GM23338 (cell line): ENCODE data around the gene TRAPPC12. TPM values are rescaled to one million over a fixed set of nuclear protein-coding genes. Genes with fewer than 3 reads are reported as not detected.

Experiments used
- ATAC-seq: fragments of 200-7000 bp; cut with Tn5 transposase; 3 replicates; pipeline ENCODE4 v1.9.1; 2020
- DNase-seq: peaks from one replicate; pipeline ENCODE4 v3.0.0-alpha.2; 2015; ENCODE audit warnings: low spot score
- H2AFZ ChIP-seq: fragments of 200-600 bp; sonication (generic); 2 replicates; pipeline ENCODE4 v1.8.0; 2016; ENCODE audit warnings: antibody characterized with exemption, mild to moderate bottlenecking, moderate library complexity
- H3F3A ChIP-seq: fragments of 200-600 bp; sonication (generic); replicated peaks from 2 replicates; pipeline ENCODE4 v1.8.0; 2017; ENCODE audit warnings: antibody characterized with exemption, mixed run types, low read depth
- H3K27ac ChIP-seq: fragments of 200-600 bp; sonication (generic); 2 replicates; pipeline ENCODE4 v1.6.1; 2016; ENCODE audit warnings: low read depth
- H3K27me3 ChIP-seq: fragments of 200-600 bp; sonication (generic); 2 replicates; pipeline ENCODE4 v1.8.0; 2016; ENCODE audit warnings: mild to moderate bottlenecking, mixed run types, moderate library complexity; ENCODE audit not compliant: insufficient read depth
- H3K36me3 ChIP-seq: fragments of 200-600 bp; sonication (generic); 2 replicates; pipeline ENCODE4 v1.8.0; 2016; ENCODE audit warnings: mild to moderate bottlenecking; ENCODE audit not compliant: insufficient read depth
- H3K4me1 ChIP-seq: fragments of 200-600 bp; sonication (generic); 2 replicates; pipeline ENCODE4 v1.8.0; 2016; ENCODE audit warnings: mild to moderate bottlenecking, moderate library complexity; ENCODE audit not compliant: insufficient read depth
- H3K4me2 ChIP-seq: fragments of 200-600 bp; sonication (generic); 2 replicates; pipeline ENCODE4 v1.7.1; 2017; ENCODE audit warnings: mixed run types
- H3K4me3 ChIP-seq: fragments of 200-600 bp; sonication (generic); 2 replicates; pipeline ENCODE4 v1.6.1; 2016; ENCODE audit warnings: mixed run types
- H3K79me2 ChIP-seq: fragments of 200-600 bp; sonication (generic); replicated peaks from 2 replicates; pipeline ENCODE4 v1.8.0; 2017; ENCODE audit warnings: mild to moderate bottlenecking; ENCODE audit not compliant: insufficient read depth
- H3K9me2 ChIP-seq: fragments of 200-600 bp; sonication (generic); 2 replicates; pipeline ENCODE4 v1.8.0; 2017; ENCODE audit not compliant: insufficient read depth
- H4K20me1 ChIP-seq: fragments of 200-600 bp; sonication (generic); replicated peaks from 2 replicates; pipeline ENCODE4 v1.8.0; 2017; ENCODE audit warnings: mild to moderate bottlenecking; ENCODE audit not compliant: insufficient read depth
- H3K27ac Mint-ChIP-seq: 2 replicates; pipeline ENCODE4 v1.8.0; 2020; ENCODE audit warnings: inconsistent platforms, mild to moderate bottlenecking, moderate library complexity, mixed read lengths
- H3K27me3 Mint-ChIP-seq: 3 replicates; pipeline ENCODE4 v1.8.0; 2022; ENCODE audit warnings: low read depth, mild to moderate bottlenecking, moderate library complexity, mixed read lengths, inconsistent platforms; ENCODE audit not compliant: insufficient read depth, poor library complexity
- H3K36me3 Mint-ChIP-seq: 3 replicates; pipeline ENCODE4 v1.8.0; 2021; ENCODE audit warnings: low read depth, mild to moderate bottlenecking, inconsistent platforms, moderate library complexity, mixed read lengths
- H3K4me1 Mint-ChIP-seq: 3 replicates; pipeline ENCODE4 v1.8.0; 2020; ENCODE audit warnings: mild to moderate bottlenecking, inconsistent platforms, mixed read lengths
- H3K4me3 Mint-ChIP-seq: 3 replicates; pipeline ENCODE4 v1.8.0; 2021; ENCODE audit warnings: moderate library complexity, mild to moderate bottlenecking, inconsistent platforms, mixed read lengths
- H3K9me3 Mint-ChIP-seq: 3 replicates; pipeline ENCODE4 v1.8.0; 2020; ENCODE audit warnings: moderate library complexity, mild to moderate bottlenecking, inconsistent platforms, mixed read lengths
- ETS1 ChIP-seq: IDR thresholded peaks from 2 replicates; pipeline ENCODE4 v1.6.1; 2016; ENCODE audit warnings: antibody characterized with exemption
- EZH2 ChIP-seq: fragments of 200-600 bp; sonication (generic); IDR thresholded peaks from one replicate; pipeline ENCODE4 v1.8.0; 2017; ENCODE audit warnings: antibody characterized with exemption, mild to moderate bottlenecking, low read depth; ENCODE audit not compliant: unreplicated experiment
- EZH2phosphoT487 ChIP-seq: fragments of 200-600 bp; sonication (generic); IDR thresholded peaks from one replicate; pipeline ENCODE4 v1.8.1; 2018; ENCODE audit warnings: antibody characterized with exemption; ENCODE audit not compliant: unreplicated experiment
- POLR2AphosphoS5 ChIP-seq: IDR thresholded peaks from 2 replicates; pipeline ENCODE4 v1.6.1; 2016; ENCODE audit warnings: antibody characterized with exemption, low read depth
- STAT1 ChIP-seq: IDR thresholded peaks from one replicate; pipeline ENCODE4 v1.6.1; 2016; ENCODE audit warnings: antibody characterized with exemption; ENCODE audit not compliant: unreplicated experiment
- polyA plus RNA-seq: library from polyadenylated mRNA; unstranded; fragments of >200 nt; fragmentation: Nextera tagmentation; extraction: Ambion mirVana; gene quantifications from 2 replicates; pipeline ENCODE4 v1.2.1, GENCODE V29; 2016
- total RNA-seq: library from RNA; depleted of rRNA; stranded (reverse); fragments of >200 nt; shearing (Covaris generic); gene quantifications from 2 replicates; pipeline ENCODE4 v1.2.3, GENCODE V29; 2014
- TF ChIP-seq, protein P1 (sequence below), 2 experiments: fragments of 200-600 bp in 1 of 2; sonication (generic) in 1 of 2; conservative IDR thresholded peaks; 2 replicates each; pipeline versions ENCODE4 v1.5.1 to v1.6.1; 2016 to 2017; ENCODE audit warnings: antibody characterized with exemption in 2 of 2, low read depth in 2 of 2, mild to moderate bottlenecking in 2 of 2, moderate library complexity in 1 of 2
- TF ChIP-seq, protein P2 (sequence below): fragments of 250-450 bp; sonication (Bioruptor Pico); IDR thresholded peaks from 2 replicates; pipeline ENCODE4 v1.5.0; 2020; ENCODE audit warnings: mild to moderate bottlenecking, moderate library complexity

The TRAPPC12 gene
- total and polyA plus RNA-seq, 2 experiments from 2014 or later: 48.9 to 57.7 TPM

DNA sequence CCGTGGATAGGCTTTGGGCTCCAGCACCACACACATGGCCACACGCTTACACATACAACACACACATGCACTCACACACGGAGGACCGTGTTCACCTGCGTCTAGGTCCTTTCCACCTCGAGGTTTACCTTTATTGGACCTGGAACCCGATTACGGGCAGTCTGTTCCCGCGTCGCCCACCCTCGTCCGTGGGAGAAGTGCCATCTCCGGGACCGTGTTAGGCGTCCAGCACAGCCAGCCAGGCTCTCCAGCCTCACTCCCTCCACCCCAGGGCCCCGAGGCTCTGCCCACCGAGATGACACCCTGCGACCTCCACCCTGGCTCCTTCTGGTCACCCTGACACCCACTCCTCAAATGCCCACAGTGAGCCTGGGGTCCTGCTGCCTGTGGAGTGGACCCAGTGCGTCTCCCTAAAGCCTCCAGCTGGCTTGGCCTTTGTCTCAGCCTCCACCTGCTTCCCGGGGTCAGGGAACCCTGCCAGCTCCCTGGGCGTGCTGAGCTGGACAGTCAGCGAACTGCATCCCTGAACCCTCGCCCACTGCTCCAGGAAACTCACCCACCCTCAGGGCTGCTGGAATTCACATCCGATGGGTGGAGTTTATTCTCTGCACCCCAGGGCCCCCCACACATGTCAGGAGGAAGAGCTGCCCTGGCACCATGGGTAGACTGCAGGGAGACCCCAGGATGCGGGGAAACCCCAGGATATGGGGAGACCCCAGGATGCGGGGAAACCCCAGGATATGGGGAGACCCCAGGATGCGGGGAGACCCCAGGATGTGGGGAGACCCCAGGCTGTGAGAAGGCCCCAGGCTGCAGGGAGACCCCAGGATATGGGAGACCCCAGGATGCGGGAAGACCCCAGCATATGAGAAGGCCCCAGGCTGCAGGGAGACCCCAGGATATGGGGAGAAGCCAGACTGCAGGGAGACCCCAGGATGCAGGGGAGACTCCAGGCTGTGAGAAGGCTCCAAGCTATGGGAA is 106.8 kb downstream of the TRAPPC12 start (continued):
- TF ChIP-seq, protein P1, sequence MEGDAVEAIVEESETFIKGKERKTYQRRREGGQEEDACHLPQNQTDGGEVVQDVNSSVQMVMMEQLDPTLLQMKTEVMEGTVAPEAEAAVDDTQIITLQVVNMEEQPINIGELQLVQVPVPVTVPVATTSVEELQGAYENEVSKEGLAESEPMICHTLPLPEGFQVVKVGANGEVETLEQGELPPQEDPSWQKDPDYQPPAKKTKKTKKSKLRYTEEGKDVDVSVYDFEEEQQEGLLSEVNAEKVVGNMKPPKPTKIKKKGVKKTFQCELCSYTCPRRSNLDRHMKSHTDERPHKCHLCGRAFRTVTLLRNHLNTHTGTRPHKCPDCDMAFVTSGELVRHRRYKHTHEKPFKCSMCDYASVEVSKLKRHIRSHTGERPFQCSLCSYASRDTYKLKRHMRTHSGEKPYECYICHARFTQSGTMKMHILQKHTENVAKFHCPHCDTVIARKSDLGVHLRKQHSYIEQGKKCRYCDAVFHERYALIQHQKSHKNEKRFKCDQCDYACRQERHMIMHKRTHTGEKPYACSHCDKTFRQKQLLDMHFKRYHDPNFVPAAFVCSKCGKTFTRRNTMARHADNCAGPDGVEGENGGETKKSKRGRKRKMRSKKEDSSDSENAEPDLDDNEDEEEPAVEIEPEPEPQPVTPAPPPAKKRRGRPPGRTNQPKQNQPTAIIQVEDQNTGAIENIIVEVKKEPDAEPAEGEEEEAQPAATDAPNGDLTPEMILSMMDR (conservative IDR thresholded peaks at IDR 0.05; ENCODE audit: low read depth in 2 of 2): no peak
- TF ChIP-seq, protein P2, sequence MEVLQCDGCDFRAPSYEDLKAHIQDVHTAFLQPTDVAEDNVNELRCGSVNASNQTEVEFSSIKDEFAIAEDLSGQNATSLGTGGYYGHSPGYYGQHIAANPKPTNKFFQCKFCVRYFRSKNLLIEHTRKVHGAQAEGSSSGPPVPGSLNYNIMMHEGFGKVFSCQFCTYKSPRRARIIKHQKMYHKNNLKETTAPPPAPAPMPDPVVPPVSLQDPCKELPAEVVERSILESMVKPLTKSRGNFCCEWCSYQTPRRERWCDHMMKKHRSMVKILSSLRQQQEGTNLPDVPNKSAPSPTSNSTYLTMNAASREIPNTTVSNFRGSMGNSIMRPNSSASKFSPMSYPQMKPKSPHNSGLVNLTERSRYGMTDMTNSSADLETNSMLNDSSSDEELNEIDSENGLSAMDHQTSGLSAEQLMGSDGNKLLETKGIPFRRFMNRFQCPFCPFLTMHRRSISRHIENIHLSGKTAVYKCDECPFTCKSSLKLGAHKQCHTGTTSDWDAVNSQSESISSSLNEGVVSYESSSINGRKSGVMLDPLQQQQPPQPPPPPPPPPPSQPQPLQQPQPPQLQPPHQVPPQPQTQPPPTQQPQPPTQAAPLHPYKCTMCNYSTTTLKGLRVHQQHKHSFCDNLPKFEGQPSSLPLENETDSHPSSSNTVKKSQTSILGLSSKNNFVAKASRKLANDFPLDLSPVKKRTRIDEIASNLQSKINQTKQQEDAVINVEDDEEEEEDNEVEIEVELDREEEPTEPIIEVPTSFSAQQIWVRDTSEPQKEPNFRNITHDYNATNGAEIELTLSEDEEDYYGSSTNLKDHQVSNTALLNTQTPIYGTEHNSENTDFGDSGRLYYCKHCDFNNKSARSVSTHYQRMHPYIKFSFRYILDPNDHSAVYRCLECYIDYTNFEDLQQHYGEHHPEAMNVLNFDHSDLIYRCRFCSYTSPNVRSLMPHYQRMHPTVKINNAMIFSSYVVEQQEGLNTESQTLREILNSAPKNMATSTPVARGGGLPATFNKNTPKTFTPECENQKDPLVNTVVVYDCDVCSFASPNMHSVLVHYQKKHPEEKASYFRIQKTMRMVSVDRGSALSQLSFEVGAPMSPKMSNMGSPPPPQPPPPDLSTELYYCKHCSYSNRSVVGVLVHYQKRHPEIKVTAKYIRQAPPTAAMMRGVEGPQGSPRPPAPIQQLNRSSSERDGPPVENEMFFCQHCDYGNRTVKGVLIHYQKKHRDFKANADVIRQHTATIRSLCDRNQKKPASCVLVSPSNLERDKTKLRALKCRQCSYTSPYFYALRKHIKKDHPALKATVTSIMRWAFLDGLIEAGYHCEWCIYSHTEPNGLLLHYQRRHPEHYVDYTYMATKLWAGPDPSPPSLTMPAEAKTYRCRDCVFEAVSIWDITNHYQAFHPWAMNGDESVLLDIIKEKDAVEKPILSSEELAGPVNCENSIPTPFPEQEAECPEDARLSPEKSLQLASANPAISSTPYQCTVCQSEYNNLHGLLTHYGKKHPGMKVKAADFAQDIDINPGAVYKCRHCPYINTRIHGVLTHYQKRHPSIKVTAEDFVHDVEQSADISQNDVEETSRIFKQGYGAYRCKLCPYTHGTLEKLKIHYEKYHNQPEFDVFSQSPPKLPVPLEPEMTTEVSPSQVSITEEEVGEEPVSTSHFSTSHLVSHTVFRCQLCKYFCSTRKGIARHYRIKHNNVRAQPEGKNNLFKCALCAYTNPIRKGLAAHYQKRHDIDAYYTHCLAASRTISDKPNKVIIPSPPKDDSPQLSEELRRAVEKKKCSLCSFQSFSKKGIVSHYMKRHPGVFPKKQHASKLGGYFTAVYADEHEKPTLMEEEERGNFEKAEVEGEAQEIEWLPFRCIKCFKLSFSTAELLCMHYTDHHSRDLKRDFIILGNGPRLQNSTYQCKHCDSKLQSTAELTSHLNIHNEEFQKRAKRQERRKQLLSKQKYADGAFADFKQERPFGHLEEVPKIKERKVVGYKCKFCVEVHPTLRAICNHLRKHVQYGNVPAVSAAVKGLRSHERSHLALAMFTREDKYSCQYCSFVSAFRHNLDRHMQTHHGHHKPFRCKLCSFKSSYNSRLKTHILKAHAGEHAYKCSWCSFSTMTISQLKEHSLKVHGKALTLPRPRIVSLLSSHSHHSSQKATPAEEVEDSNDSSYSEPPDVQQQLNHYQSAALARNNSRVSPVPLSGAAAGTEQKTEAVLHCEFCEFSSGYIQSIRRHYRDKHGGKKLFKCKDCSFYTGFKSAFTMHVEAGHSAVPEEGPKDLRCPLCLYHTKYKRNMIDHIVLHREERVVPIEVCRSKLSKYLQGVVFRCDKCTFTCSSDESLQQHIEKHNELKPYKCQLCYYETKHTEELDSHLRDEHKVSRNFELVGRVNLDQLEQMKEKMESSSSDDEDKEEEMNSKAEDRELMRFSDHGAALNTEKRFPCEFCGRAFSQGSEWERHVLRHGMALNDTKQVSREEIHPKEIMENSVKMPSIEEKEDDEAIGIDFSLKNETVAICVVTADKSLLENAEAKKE (CRISPR knock-in tag): no peak
- TF ChIP-seq POLR2AphosphoS5: no peak

- Mint-ChIP-seq H3K9me3 (peaks cover 16% of the 10 kb centered on the region), H3K27me3 (peaks cover 7% of the 10 kb centered on the region), H3K4me1 (peaks cover 14% of the 10 kb centered on the region), H3K36me3 (peaks cover 25% of the 10 kb centered on the region), H3K4me3 (no peak overlapping the region), H3K27ac (no peak overlapping the region)
- no peak for DNase-seq
- no peaks in the 10 kb centered on the region for H3K27me3 ChIP-seq
- no peak overlapping the region for H3K4me2 ChIP-seq
- H3K9me2 ChIP-seq: no peaks in the 10 kb centered on the region
- no peaks in the 10 kb centered on the region; the same call in 1 of the 2 replicates for H3K4me1 ChIP-seq
- no peaks in the 10 kb centered on the region for H3K79me2 ChIP-seq
- H3K27ac ChIP-seq: no peak overlapping the region
- no peaks in the 10 kb centered on the region for H3F3A ChIP-seq
- H4K20me1 ChIP-seq: no peaks in the 10 kb centered on the region
- no peaks in the 10 kb centered on the region for H3K36me3 ChIP-seq
- no peak overlapping the region for H2AFZ ChIP-seq
- no peak overlapping the region for H3K4me3 ChIP-seq
- no peak for ATAC-seq
- TF ChIP-seq EZH2phosphoT487 (no peak), ETS1 (no peak), STAT1 (no peak), EZH2 (no peak)
Measured at GRCh38 chr2:3487028-3487425, 107.5 kb downstream of the TRAPPC12 start.
